ENCODE data around the gene TRAP1.

GRCh38 chr16:3690980-3691720 is 26.2 kb downstream of the TRAP1 start:
- TF ChIP-seq ELF4 (IDR thresholded peaks at IDR 0.05): no peak
- no peak for TF ChIP-seq L3MBTL2 (conservative IDR thresholded peaks at IDR 0.05)
- TF ChIP-seq BHLHE40 (IDR thresholded peaks at IDR 0.05; ENCODE audit: borderline replicate concordance): no peak
- TF ChIP-seq SP1 (IDR thresholded peaks at IDR 0.05): no peak
- TF ChIP-seq ZNF384 (IDR thresholded peaks at IDR 0.05): no peak
- no peak for TF ChIP-seq PKNOX1 (IDR thresholded peaks at IDR 0.05)
- no peak for TF ChIP-seq HDGF (IDR thresholded peaks at IDR 0.05; ENCODE audit: borderline replicate concordance)
- no peak for TF ChIP-seq FOXA1 (IDR thresholded peaks at IDR 0.05)
- TF ChIP-seq LEF1 (IDR thresholded peaks at IDR 0.05; ENCODE audit: borderline replicate concordance): no peak
